Glomerular visceral epithelial cell (primary cell): ENCODE results near the gene AFTPH.

Experiments used
- DNase-seq: peaks from one replicate; pipeline ENCODE4 v3.0.0-alpha.2; 2016; ENCODE audit errors: extremely low spot score

AFTPH gene

DNA sequence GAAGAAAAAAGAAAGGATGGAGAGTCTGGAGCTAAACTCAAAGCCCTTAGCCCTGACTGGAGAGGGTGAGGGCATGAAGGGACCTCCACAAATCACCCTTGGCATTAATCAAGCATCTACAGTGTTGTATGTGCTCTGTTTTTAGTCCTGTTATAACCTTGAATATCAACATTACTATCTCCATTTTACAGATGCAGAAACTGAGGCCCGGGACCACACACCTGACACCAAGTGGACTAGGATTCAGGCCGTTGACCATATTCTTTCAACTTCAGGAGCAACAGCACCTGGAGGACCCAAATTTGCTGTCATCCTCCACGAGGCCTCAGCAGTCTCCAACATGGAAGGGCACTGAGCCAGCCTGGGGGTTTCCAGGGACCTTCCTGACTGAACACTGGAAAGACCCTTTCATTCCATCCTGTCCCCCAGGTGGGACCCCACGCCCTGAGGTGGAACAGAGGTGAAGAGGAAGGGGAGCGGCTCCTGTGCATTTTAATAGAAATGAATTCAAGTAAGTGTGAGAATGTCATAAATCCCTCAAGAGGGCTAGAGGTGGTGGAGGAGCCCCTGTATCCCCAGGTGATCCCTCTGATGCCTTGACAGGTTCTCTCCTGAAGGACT, 88.6 kb downstream of the AFTPH start:
- no peak for DNase-seq

DNA sequence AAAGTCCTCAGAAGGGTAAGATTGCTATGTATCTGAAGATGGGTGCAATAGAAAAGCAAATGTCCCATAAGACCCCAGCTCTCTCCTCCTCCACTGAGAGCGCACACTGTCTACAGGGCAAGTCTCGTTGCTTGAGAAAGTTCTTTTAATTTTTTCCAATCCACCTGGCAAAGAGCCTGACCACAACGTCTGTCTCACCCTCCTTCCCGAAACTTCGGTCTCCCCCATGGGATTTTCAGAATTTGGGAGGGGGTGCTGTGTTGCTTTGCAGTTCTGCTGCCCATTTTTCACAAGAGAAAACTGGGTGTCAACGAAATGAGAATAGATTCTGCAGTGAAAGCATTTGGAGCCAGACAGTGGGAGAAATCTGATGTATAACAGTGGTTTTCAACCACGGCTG, 89.1 kb downstream of the AFTPH start:
- DNase-seq, result no peak

DNA sequence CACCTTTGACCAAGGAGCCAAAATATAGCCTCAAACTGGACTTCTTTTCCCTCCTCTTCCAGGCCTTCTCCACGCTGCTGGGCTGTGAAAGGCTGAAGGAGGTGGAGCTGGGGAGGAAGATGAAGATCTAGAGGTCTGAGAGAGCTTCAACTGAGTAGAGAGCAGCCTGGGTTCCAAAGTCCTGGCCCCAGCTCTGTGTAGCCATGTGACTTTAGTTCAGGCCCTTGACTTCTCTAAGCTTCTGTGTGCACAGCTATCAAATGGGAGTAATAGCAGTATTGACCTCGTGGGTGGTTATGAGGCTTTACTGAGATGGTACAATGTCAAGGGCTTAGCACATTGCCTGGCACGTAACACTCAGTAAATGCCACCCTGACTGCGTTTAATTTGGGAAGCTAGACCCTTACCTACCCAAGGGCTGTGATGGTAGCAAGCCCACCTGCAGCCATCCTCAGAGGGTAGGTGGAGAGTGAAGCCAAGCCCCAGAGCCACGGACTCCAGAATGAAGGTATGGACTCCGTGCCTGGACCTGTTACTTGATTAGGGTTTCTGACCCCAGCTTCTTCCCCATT, 91.2 kb downstream of the AFTPH start:
- DNase-seq, result no peak

DNA sequence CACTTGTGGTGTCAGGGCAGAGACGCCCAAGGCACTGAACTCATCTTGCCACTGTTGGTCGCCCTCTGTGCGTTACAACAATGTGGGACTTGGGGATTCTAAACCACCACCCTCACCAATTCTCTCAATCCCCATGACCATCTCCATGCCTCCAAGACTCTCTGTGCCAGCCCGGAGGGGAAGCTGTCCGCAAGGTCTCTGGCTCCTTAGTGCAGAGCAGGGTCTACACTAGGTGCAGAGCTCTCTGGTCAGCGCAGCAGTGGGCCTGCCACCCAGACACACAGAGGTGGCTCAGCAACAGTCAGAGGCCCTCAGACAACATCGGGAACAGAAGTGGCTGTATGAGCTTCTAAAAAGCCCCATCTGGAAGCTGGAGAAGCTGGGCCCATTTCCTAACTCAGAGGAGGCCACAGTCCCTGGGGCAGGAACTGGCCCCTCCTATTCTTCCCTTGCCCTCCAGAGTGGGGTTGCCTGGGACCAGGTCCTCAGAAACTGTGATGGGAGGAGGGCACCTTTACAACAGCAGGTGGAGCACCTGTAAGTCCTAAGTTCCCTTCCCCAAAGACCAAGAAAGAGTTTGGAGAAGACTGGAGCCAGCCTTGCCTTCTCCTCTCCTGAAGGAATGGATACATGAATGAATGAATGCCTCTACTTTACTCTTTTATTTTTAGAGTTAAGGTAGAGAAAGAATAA, 91.9 kb downstream of the AFTPH start:
- no peak for DNase-seq

DNA sequence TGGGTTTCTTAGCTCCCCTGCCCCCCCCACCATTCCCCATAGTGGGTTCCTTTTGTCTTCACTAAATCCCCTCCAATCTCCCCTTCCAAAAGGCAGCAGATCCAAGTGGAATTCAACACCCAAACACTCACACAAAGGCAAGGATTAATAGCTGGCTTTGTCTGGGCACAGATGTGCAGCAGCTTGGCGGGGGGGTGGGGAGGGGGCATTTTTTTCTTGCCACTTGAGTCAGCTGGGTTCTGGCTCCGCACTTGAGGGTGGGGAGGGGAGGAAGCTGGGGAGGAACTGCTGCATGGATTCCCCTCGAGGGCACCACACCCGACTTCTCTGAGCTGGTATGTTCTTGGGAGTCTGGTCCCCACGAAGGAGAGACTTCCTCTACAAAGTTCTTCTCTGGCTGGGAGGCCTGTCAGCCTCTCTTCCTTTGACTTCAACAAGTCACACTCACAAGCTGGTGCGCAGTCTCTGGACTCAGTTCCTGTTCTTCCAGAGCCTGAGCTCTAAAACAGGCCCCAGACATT, 93.6 kb downstream of the AFTPH start:
- no peak for DNase-seq

DNA sequence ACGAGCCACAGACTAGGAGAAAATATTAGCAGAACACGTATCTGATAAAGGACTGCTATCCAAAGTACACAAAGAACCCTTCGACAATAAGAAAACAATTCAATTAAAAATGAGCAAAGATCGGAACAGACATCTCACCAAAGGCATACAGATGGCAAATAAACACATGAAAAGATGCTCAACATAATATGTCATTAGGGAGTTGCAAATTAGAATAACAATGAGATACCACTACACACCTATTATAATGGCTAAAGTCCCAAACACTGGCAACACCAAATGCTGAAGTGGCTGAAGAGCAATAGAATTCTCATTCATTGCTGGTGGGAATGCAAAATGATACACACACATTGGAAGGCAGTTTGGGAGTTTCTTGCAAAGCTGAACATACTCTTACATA, 96.5 kb downstream of the AFTPH start:
- no peak for DNase-seq

DNA sequence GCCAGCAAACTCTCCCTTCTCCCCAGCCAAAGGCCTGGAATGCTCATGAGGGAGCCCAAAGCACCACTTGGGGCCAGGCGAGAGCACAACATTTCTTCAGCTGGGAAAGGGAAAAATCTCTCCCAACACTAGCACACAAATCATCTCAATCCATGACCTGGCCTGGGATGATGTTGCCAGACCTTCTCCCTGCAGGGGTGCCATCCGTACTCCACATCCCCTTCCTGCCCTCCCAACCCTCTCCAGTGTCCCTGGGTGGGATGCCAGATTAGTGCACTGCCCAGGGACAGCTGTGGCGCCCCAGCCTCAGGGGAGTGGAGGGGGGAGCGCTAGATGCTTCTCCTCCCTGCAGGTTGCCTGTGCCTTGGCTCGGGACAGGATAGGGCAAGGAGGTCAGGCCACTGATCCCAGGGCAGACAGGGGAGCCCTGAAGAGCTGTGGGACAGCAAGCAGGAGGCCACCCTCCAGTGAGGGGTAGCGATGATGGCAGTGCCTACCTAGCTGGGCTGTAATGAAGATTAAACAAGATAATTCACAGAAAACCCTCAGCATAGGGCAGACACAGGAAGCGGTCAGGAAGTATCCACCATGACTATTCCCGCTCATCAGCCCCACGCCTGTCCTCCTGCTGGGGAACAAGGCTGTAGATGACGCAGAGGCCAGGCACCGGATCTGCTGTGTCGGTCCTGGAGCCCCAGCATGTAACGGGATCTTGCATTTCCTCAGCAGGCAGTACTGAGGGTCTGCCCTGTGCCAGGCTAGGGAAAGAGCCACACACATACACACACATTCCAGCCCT, 98.5 kb downstream of the AFTPH start:
- no peak for DNase-seq

DNA sequence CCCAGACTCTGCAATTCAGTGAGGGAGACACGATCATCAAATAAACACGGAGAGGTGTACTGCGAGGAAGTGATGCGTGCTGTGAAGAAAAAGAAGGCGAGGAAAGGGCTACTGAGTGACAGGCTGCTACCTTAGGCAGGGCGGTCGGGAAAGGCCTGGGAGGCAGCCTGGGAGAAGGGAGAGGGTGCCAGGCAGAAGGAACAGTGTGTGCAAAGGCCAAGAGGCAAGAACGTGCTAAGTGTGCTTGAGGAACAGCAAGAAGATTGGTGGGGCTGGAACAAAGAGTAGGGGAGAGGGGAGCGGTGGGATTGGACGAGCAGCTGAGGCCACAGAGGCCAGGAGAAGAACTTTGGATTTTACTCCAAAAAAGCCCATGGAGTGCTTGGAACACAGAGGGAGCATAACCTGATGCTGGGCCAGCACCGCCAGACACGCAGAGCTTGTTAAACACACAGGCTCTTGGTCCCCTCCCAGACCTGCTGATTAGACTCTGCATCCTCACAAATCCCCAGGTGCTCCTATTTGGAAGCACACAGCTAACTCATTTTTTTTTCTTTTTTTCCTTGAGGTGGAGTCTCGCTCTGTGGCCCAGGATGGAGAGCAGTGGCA, 99.2 kb downstream of the AFTPH start:
- DNase-seq, result no peak

DNA sequence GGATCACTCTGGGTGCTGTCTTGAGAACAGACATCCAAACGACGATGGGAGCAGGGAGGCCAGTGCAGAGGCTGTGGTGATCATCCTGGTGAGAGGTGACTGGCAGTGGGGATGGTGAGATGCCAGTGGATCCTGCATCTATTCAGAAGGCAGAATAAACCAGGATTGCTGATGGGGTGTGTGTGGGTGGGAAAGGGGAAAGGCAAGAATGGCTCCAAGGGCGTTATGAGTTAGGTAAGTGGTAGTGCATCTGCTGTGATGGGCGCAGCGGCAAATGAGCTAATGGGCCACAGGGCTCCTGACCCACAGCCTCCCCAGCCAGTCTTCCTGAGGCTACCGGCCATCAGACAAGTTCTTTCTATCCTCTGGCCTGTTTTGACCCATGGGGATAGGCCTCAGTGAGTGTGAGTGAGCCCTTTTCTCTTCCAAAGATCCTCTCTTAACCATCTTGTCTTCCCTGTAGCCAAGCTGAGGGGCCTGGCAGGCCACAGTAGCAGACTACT, 100.0 kb downstream of the AFTPH start:
- DNase-seq, result no peak

DNA sequence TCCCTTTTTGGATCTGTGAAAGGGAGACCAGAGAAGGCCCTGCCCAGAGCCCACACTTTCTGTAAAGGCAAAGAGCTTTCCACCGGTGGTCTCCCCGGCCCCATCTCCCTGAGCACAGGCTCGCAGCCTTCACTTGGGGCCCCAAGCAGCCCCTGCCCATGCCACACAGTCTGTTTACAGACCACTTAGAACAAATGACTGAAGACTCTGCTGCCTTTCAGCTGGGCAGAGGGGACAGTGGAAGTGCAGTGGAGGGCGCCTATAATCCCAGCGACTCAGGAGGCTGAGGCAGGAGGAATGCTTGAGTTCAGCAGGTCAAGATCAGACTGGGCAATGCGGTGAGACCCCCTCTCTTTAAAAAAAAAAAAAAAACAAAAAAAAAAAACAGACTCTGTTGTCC, 100.7 kb downstream of the AFTPH start:
- DNase-seq, result no peak

DNA sequence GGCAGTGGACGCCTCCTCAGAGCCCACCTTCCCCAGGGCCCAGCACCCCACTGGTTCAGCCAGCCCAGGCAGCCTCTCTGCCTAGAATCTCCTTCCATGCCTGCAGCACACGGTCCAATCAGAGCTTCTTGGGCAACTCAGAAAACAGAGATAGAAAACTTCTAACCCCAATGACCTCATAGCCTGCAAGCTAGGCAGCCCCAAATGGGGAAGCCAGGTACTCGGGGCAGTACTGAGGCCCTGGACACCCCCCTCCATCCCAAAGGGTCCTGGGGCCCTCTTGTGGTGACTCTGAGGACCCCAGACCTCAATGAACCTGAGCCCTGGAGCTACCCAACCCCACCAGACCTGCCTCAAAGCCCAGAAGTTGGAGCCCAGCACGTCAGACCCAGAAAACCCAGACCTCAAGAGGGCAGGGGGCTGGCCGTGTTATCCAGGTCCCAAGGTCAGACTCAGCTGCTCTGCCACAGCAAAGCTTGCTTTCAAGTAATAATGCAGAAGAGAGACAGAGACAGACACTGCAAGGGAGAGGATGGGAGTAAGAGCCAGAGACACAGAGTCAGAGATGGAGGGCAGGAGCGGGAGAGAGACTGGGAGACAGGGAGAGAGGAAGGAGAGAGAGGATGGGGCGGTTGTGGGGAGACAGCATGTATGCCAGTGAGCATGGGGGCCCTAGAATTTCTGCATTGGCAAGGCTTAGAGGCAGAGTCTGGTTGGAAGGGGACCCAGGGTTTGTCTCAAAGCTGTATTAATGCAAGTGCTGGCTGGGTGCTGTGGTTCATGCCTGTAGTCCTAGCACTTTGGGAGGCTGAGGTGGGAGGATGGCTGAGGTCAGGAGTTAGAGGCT, 101.4 kb downstream of the AFTPH start:
- no peak for DNase-seq

DNA sequence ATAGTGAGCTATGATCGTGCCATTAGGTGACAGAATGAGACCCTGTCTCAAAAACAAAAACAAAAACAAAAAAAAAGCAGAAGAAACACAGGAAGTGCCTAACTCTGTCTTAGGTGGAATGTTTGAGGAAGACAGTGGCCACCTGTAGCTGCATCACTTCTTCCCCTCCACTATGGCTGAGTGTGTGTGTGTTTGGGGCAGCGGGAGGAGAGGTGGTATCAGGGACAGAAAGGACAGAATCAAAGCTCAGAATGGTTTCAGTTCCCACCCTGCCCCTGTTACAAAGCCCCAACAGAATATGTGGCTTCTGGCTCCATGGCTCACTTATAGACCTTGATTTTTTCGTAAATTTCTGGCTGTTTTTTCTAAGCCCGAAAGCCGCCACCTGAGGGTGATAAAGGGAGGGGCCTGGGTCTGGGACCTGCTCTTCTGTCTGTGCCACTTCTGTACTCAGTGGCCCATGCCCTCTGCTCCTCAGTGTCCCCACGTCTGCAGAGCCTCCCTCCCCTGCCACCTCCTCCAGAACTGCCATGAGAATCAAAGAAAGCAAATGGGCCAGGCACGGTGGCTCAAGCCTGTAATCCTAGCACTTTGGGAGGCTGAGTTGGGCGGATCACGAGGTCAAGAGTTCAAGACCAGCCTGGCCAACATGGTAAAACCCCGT, 102.2 kb downstream of the AFTPH start:
- no peak for DNase-seq

DNA sequence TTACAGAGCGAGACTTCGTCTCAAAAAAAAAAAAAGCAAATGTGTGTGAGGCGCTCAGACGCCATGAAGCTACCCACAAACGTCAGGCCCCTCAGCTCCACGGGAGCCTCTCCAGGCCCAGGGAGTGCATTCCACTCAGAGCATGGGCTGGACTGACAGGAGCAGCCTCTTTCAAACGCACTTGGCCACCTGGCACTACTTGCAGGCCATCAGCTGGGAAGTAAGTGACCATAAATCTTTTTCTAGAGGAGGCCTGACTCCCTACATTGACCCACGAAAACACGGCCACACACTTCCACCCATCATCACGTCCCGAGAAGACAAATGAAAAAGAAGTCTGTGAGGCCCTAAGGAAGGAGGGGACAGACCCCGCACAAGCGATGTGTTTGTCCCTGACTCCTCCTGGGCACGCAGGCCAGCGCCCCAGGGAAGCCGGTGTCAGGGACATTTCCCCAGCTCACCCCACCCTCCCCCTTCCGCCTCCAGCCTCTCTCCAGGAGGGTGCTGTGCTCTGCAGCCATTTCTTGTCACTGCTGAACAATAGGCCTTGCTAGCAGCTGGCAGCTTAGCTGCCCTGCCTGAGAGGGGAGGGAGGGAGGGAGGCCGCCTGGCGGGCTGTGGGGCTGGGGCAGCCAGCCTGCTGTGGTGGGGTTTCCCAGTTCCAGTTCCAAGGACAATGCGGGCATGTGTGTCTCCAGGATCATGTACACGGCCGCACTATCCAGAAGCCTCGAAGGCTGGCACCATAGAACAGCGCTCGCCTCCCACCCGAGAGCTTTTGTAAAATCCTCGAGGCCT, 103.0 kb downstream of the AFTPH start:
- no peak for DNase-seq

DNA sequence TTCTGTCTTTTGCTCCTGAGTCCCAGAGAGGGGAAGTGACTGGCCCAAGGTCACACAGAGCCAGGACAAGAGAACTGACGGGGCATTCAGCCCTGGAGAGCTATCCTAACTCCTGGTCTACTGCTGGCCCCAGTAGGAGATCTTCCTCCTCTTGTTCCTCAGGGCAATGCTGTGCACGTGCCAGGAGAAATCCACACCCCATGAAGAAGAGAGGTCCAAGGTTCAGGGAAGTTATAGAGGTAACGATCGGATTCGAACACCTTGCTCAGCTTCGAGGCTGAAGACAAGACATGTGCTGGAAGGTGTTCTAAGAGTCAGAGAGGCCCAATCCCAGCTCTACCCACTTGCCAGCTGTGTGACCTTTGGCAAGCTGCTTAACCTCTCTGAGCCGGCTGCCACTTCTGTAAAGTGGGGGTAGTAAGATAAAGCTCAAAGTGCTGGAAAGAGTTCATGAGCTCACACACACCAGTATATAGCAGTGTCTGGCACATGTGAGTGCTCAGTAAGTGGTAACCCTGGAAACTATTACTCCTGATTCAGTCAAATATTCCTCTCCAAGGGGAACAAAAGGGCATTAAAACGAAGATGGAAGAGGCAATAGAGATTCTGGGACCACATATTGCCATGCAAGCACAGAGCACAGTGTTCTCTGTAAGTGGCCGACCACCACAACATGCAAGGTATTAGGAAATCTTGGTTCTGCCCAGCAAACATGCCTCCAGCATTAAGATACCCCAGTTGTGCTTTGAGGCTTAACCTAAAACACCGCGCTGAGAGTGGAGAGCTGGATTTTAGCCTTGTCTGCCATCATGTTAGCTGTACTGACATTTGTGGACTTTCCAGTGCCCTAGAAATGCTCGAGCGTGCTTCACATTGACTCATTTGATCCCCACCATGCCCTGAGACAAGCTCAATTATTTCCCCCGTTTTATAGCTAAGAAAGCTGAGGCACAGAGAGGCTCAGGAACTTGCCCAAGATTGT, 104.0 kb downstream of the AFTPH start:
- no peak for DNase-seq

DNA sequence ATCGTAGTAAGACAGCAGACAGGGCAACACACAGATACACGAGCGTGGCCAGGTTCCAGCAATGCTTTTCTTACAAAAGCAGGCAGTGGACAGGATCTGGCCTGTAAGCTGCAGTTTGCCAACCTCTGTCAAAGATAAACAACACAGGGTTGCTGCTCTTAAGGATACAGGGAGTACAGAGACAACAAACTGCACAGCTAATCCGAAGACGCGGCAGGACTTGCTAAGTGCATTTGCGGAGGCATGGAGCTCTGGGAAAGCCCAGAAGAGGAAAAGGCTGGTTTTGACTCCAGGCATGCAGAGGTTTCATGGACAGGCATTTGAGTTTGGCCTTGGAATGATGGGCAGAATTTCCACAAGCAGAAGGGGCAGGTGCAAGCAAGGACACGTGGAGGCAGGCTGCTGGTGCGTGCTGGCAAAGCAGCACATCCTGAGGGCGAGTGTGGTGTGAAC, 105.2 kb downstream of the AFTPH start:
- DNase-seq, result no peak

DNA sequence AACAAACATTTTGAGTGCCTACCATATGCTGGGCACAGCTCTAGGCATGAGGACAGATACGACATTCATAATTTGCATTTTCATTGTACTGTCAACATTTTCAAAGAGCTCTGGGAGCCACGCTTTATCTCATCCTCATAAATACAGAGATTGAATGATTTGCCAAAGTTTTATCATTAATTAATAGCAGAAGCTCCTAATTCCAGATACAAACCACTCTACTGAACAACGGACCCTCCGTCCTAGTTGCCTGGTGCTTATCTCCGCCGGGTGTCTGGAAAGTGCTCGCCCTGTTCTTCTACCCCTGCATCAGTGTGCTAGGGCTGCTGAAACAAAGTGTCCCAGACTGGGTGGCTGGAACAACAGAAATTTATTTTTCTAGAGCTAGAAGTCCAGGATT, 105.7 kb downstream of the AFTPH start:
- DNase-seq, result no peak

DNA sequence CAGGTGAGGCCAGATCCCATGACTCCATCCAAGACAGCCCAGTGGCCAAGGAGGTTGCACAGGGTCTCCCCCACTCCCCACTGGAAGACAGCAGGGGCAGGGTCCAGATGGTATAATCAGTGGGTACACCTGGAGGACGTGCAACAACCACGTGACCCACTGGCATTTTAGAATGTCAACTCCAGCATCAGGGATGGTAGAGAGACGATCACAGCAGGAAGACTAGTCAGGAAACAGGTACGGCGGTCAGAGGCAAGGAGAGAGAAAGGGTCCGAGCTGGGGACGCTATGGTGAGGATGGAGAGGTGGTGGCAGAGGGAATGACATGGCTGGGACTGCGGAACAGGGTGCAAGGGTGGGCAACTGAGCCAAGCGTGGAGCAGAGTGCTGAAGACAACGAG, 106.6 kb downstream of the AFTPH start:
- DNase-seq, result no peak

DNA sequence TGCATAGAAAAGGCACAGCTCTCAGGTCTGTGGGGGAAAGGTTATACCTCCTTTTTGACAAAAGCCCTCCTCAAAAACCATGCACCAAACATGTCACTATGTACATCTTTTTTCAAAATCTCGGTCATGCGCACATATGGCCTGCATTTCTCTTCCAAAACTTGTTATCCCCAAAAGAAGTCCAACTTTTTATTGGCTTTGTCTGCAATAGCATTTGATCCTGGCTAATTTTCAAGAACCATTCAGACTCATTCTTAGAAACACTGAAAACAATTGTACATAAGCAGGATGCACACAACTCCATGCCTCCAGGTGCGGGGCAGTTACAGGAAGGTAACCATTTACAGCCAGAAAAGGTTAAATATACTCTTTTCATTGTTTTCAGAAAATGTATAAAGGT, 107.6 kb downstream of the AFTPH start:
- no peak for DNase-seq
